AG09319 (cell line): ENCODE results near the gene L1TD1.
"Not testable (repeated sequence)": the region's sequence is repeated elsewhere in the genome, so short reads cannot be mapped to it uniquely, and the experiment has no call there.

Source experiments
- DNase-seq: peaks from one replicate; pipeline ENCODE4 v3.0.0-alpha.2; 2010; ENCODE audit warnings: low read depth; ENCODE audit errors: extremely low read depth
- TF ChIP-seq, protein P1 (sequence below): IDR thresholded peaks from 2 replicates; pipeline ENCODE4 v1.5.1; 2011; ENCODE audit warnings: low read depth, mild to moderate bottlenecking, inconsistent platforms, low read length, moderate library complexity

Gene L1TD1

DNA sequence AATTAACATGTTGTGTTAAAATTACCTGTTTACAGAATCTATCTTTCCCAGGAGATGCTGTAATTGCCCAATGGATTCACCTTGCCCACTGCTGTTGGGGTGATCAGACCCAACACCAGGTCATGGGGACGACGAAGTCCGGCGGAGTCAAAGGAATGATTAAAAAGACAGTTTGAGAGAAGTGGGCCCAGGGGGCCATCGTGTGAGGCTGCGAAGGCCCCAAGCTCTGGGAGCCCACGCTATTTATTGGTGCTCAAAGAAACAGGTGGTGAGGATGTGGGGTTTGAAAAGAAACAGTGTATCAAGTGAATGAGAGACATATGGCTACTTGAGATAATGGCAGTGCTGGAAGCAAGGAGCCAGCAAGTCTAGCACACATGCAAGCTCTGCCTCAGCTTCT lies 16.3 kb upstream of the L1TD1 start:
- TF ChIP-seq, protein P1, sequence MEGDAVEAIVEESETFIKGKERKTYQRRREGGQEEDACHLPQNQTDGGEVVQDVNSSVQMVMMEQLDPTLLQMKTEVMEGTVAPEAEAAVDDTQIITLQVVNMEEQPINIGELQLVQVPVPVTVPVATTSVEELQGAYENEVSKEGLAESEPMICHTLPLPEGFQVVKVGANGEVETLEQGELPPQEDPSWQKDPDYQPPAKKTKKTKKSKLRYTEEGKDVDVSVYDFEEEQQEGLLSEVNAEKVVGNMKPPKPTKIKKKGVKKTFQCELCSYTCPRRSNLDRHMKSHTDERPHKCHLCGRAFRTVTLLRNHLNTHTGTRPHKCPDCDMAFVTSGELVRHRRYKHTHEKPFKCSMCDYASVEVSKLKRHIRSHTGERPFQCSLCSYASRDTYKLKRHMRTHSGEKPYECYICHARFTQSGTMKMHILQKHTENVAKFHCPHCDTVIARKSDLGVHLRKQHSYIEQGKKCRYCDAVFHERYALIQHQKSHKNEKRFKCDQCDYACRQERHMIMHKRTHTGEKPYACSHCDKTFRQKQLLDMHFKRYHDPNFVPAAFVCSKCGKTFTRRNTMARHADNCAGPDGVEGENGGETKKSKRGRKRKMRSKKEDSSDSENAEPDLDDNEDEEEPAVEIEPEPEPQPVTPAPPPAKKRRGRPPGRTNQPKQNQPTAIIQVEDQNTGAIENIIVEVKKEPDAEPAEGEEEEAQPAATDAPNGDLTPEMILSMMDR = no peak
- no peak for DNase-seq

DNA sequence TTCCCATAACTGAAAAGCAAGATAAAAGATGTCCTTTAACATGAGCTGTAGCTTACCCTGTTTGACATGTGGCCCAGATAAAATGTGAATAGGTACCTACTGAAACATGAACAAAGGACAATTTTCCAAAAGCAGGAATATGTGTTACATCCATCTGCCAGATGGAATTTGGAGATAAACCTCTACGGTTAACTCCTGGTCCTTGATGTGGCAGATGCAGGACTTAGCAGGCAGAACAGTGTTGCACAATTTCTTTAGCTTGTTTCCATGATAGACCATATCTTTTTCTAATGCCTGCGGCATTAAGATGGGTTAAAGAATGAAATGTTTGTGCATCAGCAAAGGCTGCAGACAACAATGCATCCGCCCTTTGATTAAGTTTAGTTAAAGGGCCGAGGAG lies 14.6 kb upstream of the L1TD1 start:
- not testable (repeated sequence) for DNase-seq

DNA sequence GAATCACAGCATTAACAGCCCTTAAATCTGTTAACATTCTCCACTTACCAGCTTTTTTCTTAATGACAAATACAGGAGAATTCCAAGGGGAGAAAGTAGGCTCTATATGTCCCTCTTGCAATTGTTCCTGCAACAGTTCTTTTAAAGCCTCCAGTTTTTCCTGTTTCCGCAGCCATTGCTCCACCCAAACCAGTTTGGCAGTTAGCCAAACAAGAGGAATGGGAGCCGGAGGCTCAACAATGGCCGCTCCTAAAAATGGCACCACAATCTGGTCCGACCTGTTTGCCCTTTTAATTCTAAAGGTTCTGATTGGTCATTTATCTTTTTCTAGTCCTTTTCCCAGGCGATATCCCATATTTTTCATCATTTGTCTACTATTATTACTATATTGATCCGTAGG lies 14.0 kb upstream of the L1TD1 start:
- TF ChIP-seq, protein P1 = no peak
- DNase-seq = no peak

DNA sequence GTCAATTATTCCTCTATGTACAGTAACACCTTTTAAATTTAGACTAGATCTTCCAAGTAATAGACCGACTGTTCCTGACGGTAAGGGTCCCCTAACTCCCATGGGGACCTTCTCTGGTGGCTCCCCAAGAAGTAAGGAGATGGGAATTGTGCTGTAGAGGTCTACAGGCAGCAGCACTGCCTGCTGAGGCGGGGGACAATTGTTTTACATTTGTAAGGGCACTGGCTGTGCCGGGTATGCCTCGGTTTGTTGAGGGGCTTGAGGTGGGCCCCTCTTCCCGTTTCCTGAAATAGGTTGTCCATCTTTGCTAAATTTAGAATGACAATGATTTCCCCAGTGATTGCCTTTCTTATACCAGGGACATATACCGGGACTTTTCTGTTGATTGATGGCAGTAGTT lies 13.1 kb upstream of the L1TD1 start:
- TF ChIP-seq, protein P1 = no peak
- no peak for DNase-seq

DNA sequence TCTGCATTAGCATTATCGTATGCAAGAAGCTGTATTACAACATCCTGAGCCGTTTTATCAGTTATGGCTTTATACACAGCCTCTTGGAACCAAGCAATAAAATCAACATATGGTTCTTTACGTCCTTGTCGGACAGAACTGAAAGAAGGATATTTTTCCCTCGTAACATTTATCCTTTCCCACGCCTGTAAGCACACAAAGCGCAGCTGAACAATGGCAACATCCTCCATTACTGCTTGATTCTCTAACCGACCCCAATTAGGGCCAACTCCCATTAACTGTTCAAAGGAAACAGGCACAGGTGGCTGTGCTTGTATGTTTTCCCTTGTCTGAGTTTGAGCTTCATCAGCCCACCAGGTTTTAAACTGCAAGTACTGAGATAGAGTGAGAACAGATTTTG lies 12.5 kb upstream of the L1TD1 start:
- DNase-seq = not testable (repeated sequence)

DNA sequence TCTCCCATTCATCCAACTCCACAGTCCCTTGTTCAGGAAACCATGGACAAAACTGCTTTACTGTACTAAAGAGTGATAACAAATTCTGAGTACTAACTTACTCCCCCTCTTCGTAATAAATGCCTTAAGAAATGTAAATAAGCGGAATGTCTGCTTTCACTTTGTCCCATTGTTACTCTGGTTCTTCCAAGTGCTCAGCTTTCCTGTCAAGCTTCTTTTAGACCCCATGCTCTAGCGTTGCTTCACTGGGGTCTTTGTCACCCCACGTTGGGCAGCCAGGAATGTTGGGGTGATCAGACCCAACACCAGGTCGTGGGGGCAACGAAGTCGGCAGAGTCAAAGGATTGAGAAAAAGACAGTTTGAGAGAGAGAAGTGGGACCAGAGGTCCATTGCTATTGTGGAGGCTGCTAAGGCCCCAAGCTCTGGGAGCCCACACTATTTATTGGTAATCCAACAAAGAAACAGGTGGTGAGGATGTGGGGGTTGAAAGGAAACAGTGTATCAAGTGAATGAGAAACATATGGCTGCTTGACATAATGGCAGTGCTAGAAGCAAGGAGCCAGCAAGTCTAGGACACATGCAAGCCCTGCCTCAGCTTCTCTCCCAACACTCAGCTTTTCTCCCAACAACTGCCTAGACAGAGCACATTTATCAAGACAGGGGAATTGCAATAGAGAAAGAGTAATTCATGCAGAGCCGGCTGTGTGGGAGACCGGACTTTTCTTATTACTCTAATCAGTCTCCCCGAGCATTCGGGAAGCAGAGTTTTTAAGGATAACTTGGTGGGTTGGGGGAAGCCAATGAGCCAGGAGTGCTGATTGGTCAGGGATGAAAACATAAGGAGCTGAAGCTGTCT lies 11.3 kb upstream of the L1TD1 start:
- not testable (repeated sequence) for DNase-seq

DNA sequence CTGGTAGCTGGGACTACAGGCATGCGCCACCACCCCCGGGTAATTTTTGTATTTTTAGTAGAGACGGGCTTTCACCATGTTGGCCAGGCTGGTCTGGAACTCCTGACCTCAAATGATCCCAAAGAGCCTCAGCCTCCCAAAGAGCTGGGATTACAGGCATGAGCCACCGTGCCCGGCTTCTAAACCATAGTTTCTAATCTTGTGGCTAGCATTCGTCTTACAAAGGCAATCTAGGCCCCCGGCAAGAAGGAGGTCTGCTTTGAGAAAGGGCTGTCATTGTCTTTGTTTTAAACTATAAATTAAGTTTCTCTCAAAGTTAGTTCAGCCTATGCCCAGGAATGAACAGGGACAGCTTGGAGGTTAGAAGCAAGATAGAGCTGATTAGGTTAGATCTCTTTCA lies 10.3 kb upstream of the L1TD1 start:
- no peak for DNase-seq

DNA sequence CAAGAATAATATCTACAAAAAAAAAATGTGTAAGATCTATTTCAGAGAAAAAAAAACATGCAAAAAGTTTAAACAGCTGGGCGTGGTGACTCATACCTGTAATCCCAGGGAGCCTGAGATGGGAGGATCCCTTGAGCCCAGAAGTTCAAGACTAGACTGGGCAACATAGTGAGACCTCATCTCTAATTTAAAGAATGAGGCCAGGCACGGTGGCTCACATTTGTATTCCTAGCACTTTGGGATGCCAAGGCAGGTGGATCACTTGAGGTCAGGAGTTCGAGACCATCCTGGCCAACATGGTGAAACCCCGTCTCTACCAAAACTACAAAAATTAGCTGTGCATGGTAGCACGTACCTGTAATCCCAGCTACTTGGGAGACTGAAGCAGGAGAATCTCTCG lies 9.4 kb upstream of the L1TD1 start:
- DNase-seq = not testable (repeated sequence)

More for the DNA sequence above, 10.3 kb upstream of the L1TD1 start:
- TF ChIP-seq, protein P1 = no peak

DNA sequence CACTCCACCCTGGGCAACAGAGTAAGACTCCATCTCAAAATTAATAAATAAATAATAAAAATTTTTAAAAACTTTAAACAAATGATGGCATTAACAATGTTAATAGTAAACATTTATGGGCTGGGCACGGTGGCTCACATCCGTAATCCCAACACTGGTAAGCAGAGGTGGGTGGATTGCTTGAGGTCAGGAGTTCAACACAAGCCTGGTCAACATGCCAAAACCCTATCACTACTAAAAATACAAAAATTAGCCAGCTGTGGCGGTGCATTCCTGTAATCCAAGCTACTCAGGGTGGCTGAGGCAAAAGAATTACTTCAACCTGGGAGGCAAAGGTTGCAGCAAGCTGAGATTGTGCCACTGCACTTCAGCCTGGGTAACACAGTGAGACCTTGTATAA lies 9.0 kb upstream of the L1TD1 start:
- TF ChIP-seq, protein P1 = no peak

More for the DNA sequence above, 9.0 kb upstream of the L1TD1 start:
- no peak for DNase-seq
